HK-2 (cell line): ENCODE measurements around the gene PIEZO1.
"Not testable (repeated sequence)": the region's sequence is repeated elsewhere in the genome, so short reads cannot be mapped to it uniquely, and the experiment has no call there.

Experiments used
- DNase-seq: peaks from one replicate; pipeline ENCODE4 v3.0.0-alpha.2; 2018; ENCODE audit not compliant: unreplicated experiment

PIEZO1 gene

GRCh38 chr16:88803264-88803987 is 18.4 kb upstream of the PIEZO1 start, which contains the start of gene CDT1:
CDT1 (plus strand) TSS chr16:88803789; CDS start chr16:88803832, 43 bp downstream.
- DNase-seq = peak; percentile 86

- no peak for DNase-seq
Measured at GRCh38 chr16:88800277-88800592, 15.2 kb upstream of the PIEZO1 start.

GRCh38 chr16:88799569-88800276 is 14.7 kb upstream of the PIEZO1 start:
- no peak for DNase-seq

GRCh38 chr16:88798772-88799455 is 13.9 kb upstream of the PIEZO1 start:
- no peak for DNase-seq

GRCh38 chr16:88798073-88798472 is 13.1 kb upstream of the PIEZO1 start:
- no peak for DNase-seq

- no peak for DNase-seq
Measured at GRCh38 chr16:88796278-88796677, 11.3 kb upstream of the PIEZO1 start.

- DNase-seq = no peak
Measured at GRCh38 chr16:88793251-88793954, 8.4 kb upstream of the PIEZO1 start.

- DNase-seq = no peak
Measured at GRCh38 chr16:88792668-88793250, 7.7 kb upstream of the PIEZO1 start.

GRCh38 chr16:88792078-88792550 is 7.1 kb upstream of the PIEZO1 start:
- no peak for DNase-seq

GRCh38 chr16:88790312-88791211 is 5.5 kb upstream of the PIEZO1 start:
- DNase-seq = no peak

GRCh38 chr16:88789594-88789993 is 4.6 kb upstream of the PIEZO1 start:
- no peak for DNase-seq

GRCh38 chr16:88788749-88789148 is 3.7 kb upstream of the PIEZO1 start:
- DNase-seq = not testable (repeated sequence)

- no peak for DNase-seq
Measured at GRCh38 chr16:88787579-88788314, 2.7 kb upstream of the PIEZO1 start.

- no peak for DNase-seq
Measured at GRCh38 chr16:88784856-88785105, 239 bp downstream of the PIEZO1 start.

- DNase-seq = peak; percentile 71
Measured at GRCh38 chr16:88784074-88784855, 755 bp downstream of the PIEZO1 start.

- no peak for DNase-seq
Measured at GRCh38 chr16:88783391-88784073, 1.5 kb downstream of the PIEZO1 start.

GRCh38 chr16:88782454-88783390 is 2.3 kb downstream of the PIEZO1 start:
- peak; percentile 54 for DNase-seq
